Measurements from ENCODE around the gene KRTAP4-7. TPM values are rescaled to one million over a fixed set of nuclear protein-coding genes. Genes with fewer than 3 reads are reported as not detected.
"Not testable (repeated sequence)": the region's sequence is repeated elsewhere in the genome, so short reads cannot be mapped to it uniquely, and the experiment has no call there.

The KRTAP4-7 gene
- total RNA-seq, 2 experiments from 2014 or later, result not detected

DNA sequence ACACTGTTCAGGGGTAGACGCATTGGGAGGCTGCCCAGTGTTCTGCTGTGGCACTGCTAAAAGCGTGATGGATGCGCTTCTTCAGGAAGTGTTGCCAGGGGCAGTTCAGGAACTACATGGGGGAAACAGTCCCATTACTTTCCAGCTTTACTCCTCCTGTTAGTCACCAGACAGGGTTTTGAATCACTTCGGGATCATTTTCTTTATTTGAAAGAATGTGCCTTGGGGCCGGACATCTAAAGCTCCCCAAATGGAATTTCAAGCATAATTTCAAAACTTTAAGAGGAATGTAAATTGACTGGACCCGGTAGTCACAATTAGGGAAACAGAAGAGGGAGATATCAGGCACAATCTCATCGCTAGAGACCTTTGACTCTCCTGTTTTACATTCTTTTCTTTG is 35.5 kb upstream of the KRTAP4-7 start:
- Mint-ChIP-seq H3K4me1 (ENCODE audit: low read depth) (peaks cover 3% of the 10 kb centered on the region), H3K9me3 (peaks cover 3% of the 10 kb centered on the region), H3K27me3 (peaks cover 13% of the 10 kb centered on the region), H3K27ac (no peak overlapping the region), H3K4me3 (no peak overlapping the region), H3K36me3 (ENCODE audit: low read depth) (no peaks in the 10 kb centered on the region)
- ChIA-PET CTCF (no interaction called here), POLR2A (no interaction called here)
- ATAC-seq, result no peak
- no peak for TF ChIP-seq CTCF (IDR thresholded peaks at IDR 0.05)
- no peak for DNase-seq
- intact Hi-C loops (cut with micrococcal nuclease), result no loop called here

DNA sequence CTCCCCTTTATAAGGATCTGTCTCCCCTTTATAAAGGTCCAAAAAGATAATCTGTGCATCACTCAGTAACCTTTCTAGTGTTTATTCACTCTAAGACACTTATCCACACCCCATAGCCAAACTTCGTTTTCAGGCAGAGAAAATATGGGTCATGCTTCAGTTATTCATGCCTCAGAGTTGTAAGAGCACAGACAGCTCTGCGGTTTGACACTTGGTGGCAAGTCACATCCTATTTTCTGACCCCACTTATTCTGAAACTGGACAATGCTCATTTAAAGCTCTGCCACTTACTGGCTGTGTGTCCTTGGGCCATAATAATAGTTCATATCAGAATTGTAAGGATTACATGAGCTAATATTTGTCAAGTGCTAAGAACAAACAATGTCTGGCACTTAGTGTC is 34.8 kb upstream of the KRTAP4-7 start:
- POLR2A ChIA-PET, result no interaction called here
- ATAC-seq, result no peak
- CTCF ChIA-PET, result no interaction called here
- Mint-ChIP-seq H3K4me3 (no peak overlapping the region), H3K4me1 (ENCODE audit: low read depth) (peaks cover 2% of the 10 kb centered on the region), H3K27ac (no peak overlapping the region), H3K36me3 (ENCODE audit: low read depth) (no peaks in the 10 kb centered on the region), H3K27me3 (peaks cover 16% of the 10 kb centered on the region), H3K9me3 (no peaks in the 10 kb centered on the region)
- no peak for TF ChIP-seq CTCF (IDR thresholded peaks at IDR 0.05)
- DNase-seq, result no peak
- intact Hi-C loops (cut with micrococcal nuclease), result no loop called here

GRCh38 chr17:41052566-41052965 is 31.4 kb upstream of the KRTAP4-7 start:
- ChIA-PET CTCF (no interaction called here), POLR2A (no interaction called here)
- DNase-seq, result no peak
- peaks cover 12% of the 10 kb centered on the region for H3K27me3 Mint-ChIP-seq
- intact Hi-C loops (cut with micrococcal nuclease), result no loop called here
- no peaks in the 10 kb centered on the region for H3K36me3 Mint-ChIP-seq (ENCODE audit: low read depth)
- no peak overlapping the region for H3K27ac Mint-ChIP-seq
- H3K4me1 Mint-ChIP-seq (ENCODE audit: low read depth), result no peaks in the 10 kb centered on the region
- H3K9me3 Mint-ChIP-seq, result no peaks in the 10 kb centered on the region
- no peak overlapping the region for H3K4me3 Mint-ChIP-seq
- no peak for ATAC-seq
- TF ChIP-seq CTCF (IDR thresholded peaks at IDR 0.05), result no peak

DNA sequence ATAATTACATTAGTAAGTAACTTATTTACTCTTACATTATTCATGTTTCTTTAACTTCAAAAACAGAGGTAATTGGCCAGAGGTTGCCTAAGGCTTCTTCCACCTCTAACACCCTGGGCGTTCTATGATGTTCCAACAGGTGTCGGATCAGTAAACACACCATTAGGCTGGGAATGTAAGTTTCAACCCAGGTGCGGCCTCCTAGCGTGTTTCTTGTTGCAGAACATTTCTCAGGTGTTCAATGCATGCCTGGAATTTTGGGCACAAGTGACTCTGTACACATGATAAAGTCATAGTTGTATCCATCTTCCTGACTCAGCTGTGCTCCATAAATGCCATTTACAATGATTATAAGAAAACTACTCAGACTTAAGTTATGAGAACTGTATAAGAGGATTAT is 29.9 kb upstream of the KRTAP4-7 start:
- ChIA-PET POLR2A (no interaction called here), CTCF (no interaction called here)
- Mint-ChIP-seq H3K27ac (no peak overlapping the region), H3K27me3 (peaks cover 18% of the 10 kb centered on the region), H3K4me1 (ENCODE audit: low read depth) (no peaks in the 10 kb centered on the region), H3K9me3 (no peaks in the 10 kb centered on the region), H3K4me3 (no peak overlapping the region), H3K36me3 (ENCODE audit: low read depth) (no peaks in the 10 kb centered on the region)
- no peak for ATAC-seq
- no peak for TF ChIP-seq CTCF (IDR thresholded peaks at IDR 0.05)
- no peak for DNase-seq
- intact Hi-C loops (cut with micrococcal nuclease), result no loop called here

- H3K4me1 Mint-ChIP-seq (ENCODE audit: low read depth); intact Hi-C loops (cut with micrococcal nuclease); DNase-seq; CTCF ChIA-PET; H3K36me3 Mint-ChIP-seq (ENCODE audit: low read depth); POLR2A ChIA-PET; H3K4me3 Mint-ChIP-seq; H3K27ac Mint-ChIP-seq; ATAC-seq; H3K9me3 Mint-ChIP-seq: not testable (repeated sequence)
- H3K27me3 Mint-ChIP-seq, result peaks cover 21% of the 10 kb centered on the region
These were observed 29.4 kb upstream of the KRTAP4-7 start for GRCh38 chr17:41054556-41054955.

DNA sequence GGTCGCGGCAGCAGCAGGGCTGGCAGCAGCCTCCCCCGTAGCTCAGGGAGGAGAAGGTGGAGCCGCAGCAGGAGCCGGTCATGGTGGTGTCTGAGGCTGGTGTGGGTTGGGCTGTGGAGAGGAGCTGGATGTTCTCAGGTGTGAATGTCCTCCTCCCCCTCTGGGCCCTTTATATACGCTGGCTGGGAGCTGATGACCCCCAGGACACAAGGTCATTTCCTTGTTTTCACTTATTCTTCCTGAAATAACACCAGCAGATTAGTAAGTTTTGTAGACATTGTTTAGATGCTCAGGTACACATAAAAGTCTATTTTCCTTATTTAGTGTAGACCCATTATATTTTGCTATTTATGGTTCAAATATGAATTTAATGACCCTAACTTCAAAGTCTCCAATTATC is 28.8 kb upstream of the KRTAP4-7 start, which contains the start of gene KRTAP2-2:
Gene KRTAP2-2 (minus strand): TSS at position 101 of the 400 bp plus-strand sequence. CDS start 19 bp downstream, at position 82.
- CTCF ChIA-PET; H3K27ac Mint-ChIP-seq; POLR2A ChIA-PET; ATAC-seq; DNase-seq; H3K4me1 Mint-ChIP-seq (ENCODE audit: low read depth); H3K4me3 Mint-ChIP-seq; intact Hi-C loops (cut with micrococcal nuclease); H3K9me3 Mint-ChIP-seq; H3K36me3 Mint-ChIP-seq (ENCODE audit: low read depth): not testable (repeated sequence)
- H3K27me3 Mint-ChIP-seq, result peaks cover 22% of the 10 kb centered on the region

Data from activated CD8-positive, alpha-beta T cell treated with anti-CD3 and anti-CD28 coated beads for 36 hours (primary cell).